CD4-positive, alpha-beta T cell treated with Interleukin-10 for 1 hour (primary cell): ENCODE measurements around the gene PROM2.

ENCODE experiments used
- DNase-seq: peaks from one replicate; pipeline ENCODE4 v3.0.0-alpha.2; 2020

Gene PROM2

GRCh38 chr2:95289253-95289652, 15.0 kb downstream of the PROM2 start:
- no peak for DNase-seq

GRCh38 chr2:95291222-95291621, 17.0 kb downstream of the PROM2 start:
- DNase-seq, result no peak

GRCh38 chr2:95292623-95293260, 18.5 kb downstream of the PROM2 start:
- no peak for DNase-seq

GRCh38 chr2:95294579-95295250, 20.5 kb downstream of the PROM2 start:
- DNase-seq, result no peak

- no peak for DNase-seq
These were observed 21.1 kb downstream of the PROM2 start for GRCh38 chr2:95295376-95295775.

- no peak for DNase-seq
These were observed 21.8 kb downstream of the PROM2 start for GRCh38 chr2:95296011-95296410.

- no peak for DNase-seq
These were observed 22.7 kb downstream of the PROM2 start, which contains the start of gene KCNIP3 for GRCh38 chr2:95296880-95297487. TSS of gene KCNIP3 (plus strand) at chr2:95297347. CDS start at chr2:95297439, 92 bp downstream.

GRCh38 chr2:95297639-95298395, 23.6 kb downstream of the PROM2 start:
- DNase-seq, result no peak

- DNase-seq, result no peak
These were observed 24.4 kb downstream of the PROM2 start for GRCh38 chr2:95298486-95299111.

GRCh38 chr2:95299961-95300360, 25.7 kb downstream of the PROM2 start:
- no peak for DNase-seq

- DNase-seq, result no peak
These were observed 26.2 kb downstream of the PROM2 start for GRCh38 chr2:95300450-95300849.

- DNase-seq, result no peak
These were observed 26.9 kb downstream of the PROM2 start for GRCh38 chr2:95301186-95301585.

GRCh38 chr2:95301876-95302641, 27.8 kb downstream of the PROM2 start:
- DNase-seq, result no peak

GRCh38 chr2:95303191-95303919, 29.1 kb downstream of the PROM2 start:
- DNase-seq, result no peak

GRCh38 chr2:95305380-95306061, 31.3 kb downstream of the PROM2 start:
- DNase-seq, result no peak

- DNase-seq, result no peak
These were observed 32.2 kb downstream of the PROM2 start for GRCh38 chr2:95306336-95306895.

GRCh38 chr2:95307036-95307435, 32.8 kb downstream of the PROM2 start:
- DNase-seq, result no peak

- DNase-seq, result no peak
These were observed 33.6 kb downstream of the PROM2 start for GRCh38 chr2:95307878-95308277.

- DNase-seq, result no peak
These were observed 34.3 kb downstream of the PROM2 start for GRCh38 chr2:95308426-95308990.

GRCh38 chr2:95309599-95309998, 35.4 kb downstream of the PROM2 start:
- DNase-seq, result no peak
